Osteocyte (in vitro differentiated cells): Measurements from ENCODE around the gene PCDHGC5. TPM values are rescaled to one million over a fixed set of nuclear protein-coding genes. Genes with fewer than 3 reads are reported as not detected.

Experiments used
- DNase-seq: peaks from one replicate; pipeline ENCODE4 v3.0.0; 2021; ENCODE audit warnings: mixed read lengths; ENCODE audit not compliant: unreplicated experiment; ENCODE audit errors: extremely low spot score
- H3K27ac Mint-ChIP-seq: one replicate; pipeline ENCODE4 v1.8.0; 2021; ENCODE audit warnings: mild to moderate bottlenecking, mixed read lengths; ENCODE audit not compliant: unreplicated experiment
- H3K27me3 Mint-ChIP-seq: one replicate; pipeline ENCODE4 v1.8.0; 2021; ENCODE audit warnings: mixed read lengths; ENCODE audit not compliant: unreplicated experiment
- H3K36me3 Mint-ChIP-seq: one replicate; pipeline ENCODE4 v1.8.0; 2021; ENCODE audit warnings: mixed read lengths; ENCODE audit not compliant: unreplicated experiment
- H3K4me1 Mint-ChIP-seq: one replicate; pipeline ENCODE4 v1.8.0; 2021; ENCODE audit warnings: mixed read lengths; ENCODE audit not compliant: unreplicated experiment
- H3K4me3 Mint-ChIP-seq: one replicate; pipeline ENCODE4 v1.8.0; 2021; ENCODE audit warnings: mild to moderate bottlenecking, moderate library complexity, mixed read lengths; ENCODE audit not compliant: unreplicated experiment
- H3K9me3 Mint-ChIP-seq: one replicate; pipeline ENCODE4 v1.8.0; 2021; ENCODE audit warnings: mixed read lengths; ENCODE audit not compliant: unreplicated experiment
- total RNA-seq: library from RNA; stranded (reverse); gene quantifications from 2 replicates; pipeline ENCODE4 v1.2.1, GENCODE V29; 2021
- TF ChIP-seq, protein P1 (sequence below): fragments of 200-600 bp; sonication (generic); IDR thresholded peaks from 2 replicates; pipeline ENCODE4 v1.5.0; 2021; ENCODE audit warnings: antibody characterized with exemption, mild to moderate bottlenecking, moderate library complexity

PCDHGC5 gene
- total RNA-seq, 1 donor from 2014 or later, result 1.4 TPM

DNA sequence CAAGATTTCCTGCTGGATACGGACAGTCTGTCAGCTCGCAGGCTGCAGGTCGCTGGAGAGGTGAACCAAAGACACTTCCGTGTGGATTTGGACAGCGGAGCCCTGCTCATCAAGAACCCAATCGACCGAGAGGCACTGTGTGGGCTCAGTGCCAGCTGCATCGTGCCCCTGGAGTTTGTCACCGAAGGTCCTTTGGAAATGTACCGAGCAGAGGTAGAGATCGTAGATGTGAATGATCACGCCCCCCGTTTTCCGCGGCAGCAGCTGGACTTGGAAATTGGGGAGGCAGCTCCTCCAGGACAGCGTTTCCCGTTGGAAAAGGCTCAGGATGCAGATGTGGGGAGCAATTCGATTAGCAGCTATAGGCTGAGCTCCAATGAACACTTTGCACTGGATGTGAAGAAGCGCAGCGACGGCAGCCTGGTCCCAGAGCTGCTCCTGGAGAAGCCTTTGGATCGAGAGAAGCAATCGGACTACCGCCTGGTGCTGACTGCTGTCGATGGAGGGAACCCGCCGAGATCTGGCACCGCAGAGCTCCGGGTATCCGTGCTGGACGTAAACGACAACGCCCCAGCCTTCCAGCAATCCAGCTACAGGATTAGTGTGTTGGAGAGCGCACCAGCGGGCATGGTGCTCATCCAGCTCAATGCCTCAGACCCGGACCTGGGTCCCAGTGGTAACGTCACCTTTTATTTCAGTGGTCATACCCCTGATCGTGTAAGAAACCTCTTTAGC lies 3.4 kb upstream of the PCDHGC5 start:
- H3K4me3 Mint-ChIP-seq, result peak overlapping the region; percentile 72
- H3K27me3 Mint-ChIP-seq, result no peaks in the 10 kb centered on the region
- no peak overlapping the region for H3K27ac Mint-ChIP-seq
- DNase-seq, result no peak
- TF ChIP-seq, protein P1, sequence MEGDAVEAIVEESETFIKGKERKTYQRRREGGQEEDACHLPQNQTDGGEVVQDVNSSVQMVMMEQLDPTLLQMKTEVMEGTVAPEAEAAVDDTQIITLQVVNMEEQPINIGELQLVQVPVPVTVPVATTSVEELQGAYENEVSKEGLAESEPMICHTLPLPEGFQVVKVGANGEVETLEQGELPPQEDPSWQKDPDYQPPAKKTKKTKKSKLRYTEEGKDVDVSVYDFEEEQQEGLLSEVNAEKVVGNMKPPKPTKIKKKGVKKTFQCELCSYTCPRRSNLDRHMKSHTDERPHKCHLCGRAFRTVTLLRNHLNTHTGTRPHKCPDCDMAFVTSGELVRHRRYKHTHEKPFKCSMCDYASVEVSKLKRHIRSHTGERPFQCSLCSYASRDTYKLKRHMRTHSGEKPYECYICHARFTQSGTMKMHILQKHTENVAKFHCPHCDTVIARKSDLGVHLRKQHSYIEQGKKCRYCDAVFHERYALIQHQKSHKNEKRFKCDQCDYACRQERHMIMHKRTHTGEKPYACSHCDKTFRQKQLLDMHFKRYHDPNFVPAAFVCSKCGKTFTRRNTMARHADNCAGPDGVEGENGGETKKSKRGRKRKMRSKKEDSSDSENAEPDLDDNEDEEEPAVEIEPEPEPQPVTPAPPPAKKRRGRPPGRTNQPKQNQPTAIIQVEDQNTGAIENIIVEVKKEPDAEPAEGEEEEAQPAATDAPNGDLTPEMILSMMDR, result no peak
- H3K9me3 Mint-ChIP-seq, result no peaks in the 10 kb centered on the region
- H3K36me3 Mint-ChIP-seq, result peaks cover 26% of the 10 kb centered on the region
- peaks cover 31% of the 10 kb centered on the region for H3K4me1 Mint-ChIP-seq

DNA sequence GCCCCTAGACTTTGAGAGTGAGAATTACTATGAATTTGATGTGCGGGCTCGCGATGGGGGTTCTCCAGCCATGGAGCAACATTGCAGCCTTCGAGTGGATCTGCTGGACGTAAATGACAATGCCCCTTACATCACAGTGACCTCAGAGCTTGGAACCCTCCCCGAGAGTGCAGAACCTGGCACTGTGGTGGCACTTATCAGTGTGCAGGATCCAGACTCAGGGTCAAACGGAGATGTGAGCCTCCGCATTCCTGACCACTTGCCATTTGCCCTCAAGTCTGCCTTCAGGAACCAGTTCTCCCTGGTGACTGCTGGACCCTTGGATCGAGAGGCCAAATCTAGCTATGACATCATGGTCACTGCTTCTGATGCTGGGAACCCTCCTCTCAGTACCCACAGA lies 2.8 kb upstream of the PCDHGC5 start:
- TF ChIP-seq, protein P1, result no peak
- Mint-ChIP-seq H3K36me3 (peaks cover 23% of the 10 kb centered on the region), H3K4me1 (peaks cover 27% of the 10 kb centered on the region), H3K4me3 (no peak overlapping the region), H3K27ac (no peak overlapping the region), H3K9me3 (no peaks in the 10 kb centered on the region), H3K27me3 (no peaks in the 10 kb centered on the region)
- DNase-seq, result peak; percentile 56

GRCh38 chr5:141487131-141487530 lies 1.8 kb upstream of the PCDHGC5 start:
- Mint-ChIP-seq H3K4me1 (peaks cover 27% of the 10 kb centered on the region), H3K36me3 (peaks cover 24% of the 10 kb centered on the region), H3K27ac (no peak overlapping the region), H3K9me3 (no peaks in the 10 kb centered on the region), H3K4me3 (no peak overlapping the region), H3K27me3 (no peaks in the 10 kb centered on the region)
- TF ChIP-seq, protein P1, result no peak
- peak; percentile 62 for DNase-seq

GRCh38 chr5:141489841-141490240 lies 960 bp downstream of the PCDHGC5 start:
- Mint-ChIP-seq H3K4me3 (no peak overlapping the region), H3K27ac (no peak overlapping the region), H3K36me3 (peaks cover 24% of the 10 kb centered on the region), H3K9me3 (no peaks in the 10 kb centered on the region), H3K27me3 (no peaks in the 10 kb centered on the region), H3K4me1 (peaks cover 26% of the 10 kb centered on the region)
- TF ChIP-seq, protein P1, result no peak
- no peak for DNase-seq

DNA sequence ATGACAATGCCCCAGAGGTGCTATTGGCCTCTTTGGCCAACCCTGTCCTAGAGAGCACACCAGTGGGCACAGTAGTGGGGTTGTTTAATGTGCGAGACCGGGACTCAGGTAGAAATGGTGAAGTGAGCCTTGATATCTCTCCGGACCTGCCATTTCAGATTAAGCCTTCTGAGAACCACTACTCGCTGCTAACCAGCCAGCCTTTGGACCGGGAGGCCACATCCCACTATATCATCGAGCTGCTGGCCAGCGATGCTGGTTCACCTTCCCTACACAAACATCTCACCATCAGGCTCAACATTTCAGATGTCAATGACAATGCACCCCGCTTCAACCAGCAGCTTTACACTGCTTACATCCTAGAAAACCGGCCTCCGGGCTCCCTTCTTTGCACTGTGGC lies 1.4 kb downstream of the PCDHGC5 start:
- H3K27ac Mint-ChIP-seq, result no peak overlapping the region
- H3K4me1 Mint-ChIP-seq, result peaks cover 29% of the 10 kb centered on the region
- no peaks in the 10 kb centered on the region for H3K27me3 Mint-ChIP-seq
- H3K36me3 Mint-ChIP-seq, result peaks cover 23% of the 10 kb centered on the region
- no peak overlapping the region for H3K4me3 Mint-ChIP-seq
- no peaks in the 10 kb centered on the region for H3K9me3 Mint-ChIP-seq
- TF ChIP-seq, protein P1, result no peak
- DNase-seq, result no peak
